Suppressor macrophage treated with lipopolysaccharide for 1 hour (primary cell): Measurements from ENCODE around the gene ZFPL1.

Source experiments
- DNase-seq, 3 donors: peaks; one replicate each; pipeline ENCODE4 v3.0.0-alpha.2; 2020 to 2022

The ZFPL1 gene

GRCh38 chr11:65083834-65084597 is at the start of gene ZFPL1, which contains the start of gene CDCA5:
ZFPL1 (plus strand) TSS chr11:65084222; CDS start chr11:65084699, 477 bp downstream.
CDCA5 (minus strand) TSS chr11:65084040; CDS start chr11:65083978, 62 bp downstream.
- DNase-seq: peak; percentile 97 to 99 (median 98)

GRCh38 chr11:65034423-65034822 is 49.6 kb upstream of the ZFPL1 start:
- DNase-seq: no peak

- DNase-seq: no peak
Measured at GRCh38 chr11:65035579-65035978, 48.4 kb upstream of the ZFPL1 start.

- no peak for DNase-seq
Measured at GRCh38 chr11:65036931-65037330, 47.1 kb upstream of the ZFPL1 start.

- no peak for DNase-seq
Measured at GRCh38 chr11:65040520-65040846, 43.5 kb upstream of the ZFPL1 start.

- peak; percentile 90 to 95 (median 92) for DNase-seq
Measured at GRCh38 chr11:65040847-65041622, 43.0 kb upstream of the ZFPL1 start, which contains the start of gene SAC3D1. SAC3D1 (plus strand) TSS chr11:65041210; CDS start chr11:65041293, 83 bp downstream.

GRCh38 chr11:65042891-65043290 is 41.1 kb upstream of the ZFPL1 start:
- DNase-seq: no peak

- peak; percentile 86 to 89 (median 89) for DNase-seq
Measured at GRCh38 chr11:65043881-65044501, 40.0 kb upstream of the ZFPL1 start.

- no peak for DNase-seq
Measured at GRCh38 chr11:65045061-65045460, 39.0 kb upstream of the ZFPL1 start.

- no peak for DNase-seq
Measured at GRCh38 chr11:65045728-65046127, 38.3 kb upstream of the ZFPL1 start.

- no peak for DNase-seq
Measured at GRCh38 chr11:65047581-65048422, 36.2 kb upstream of the ZFPL1 start.

- no peak for DNase-seq
Measured at GRCh38 chr11:65051398-65051858, 32.6 kb upstream of the ZFPL1 start.

GRCh38 chr11:65053827-65054508 is 30.1 kb upstream of the ZFPL1 start:
- DNase-seq: peak; percentile 35 to 56 (median 40)

- DNase-seq: no peak
Measured at GRCh38 chr11:65055538-65055937, 28.5 kb upstream of the ZFPL1 start.

- DNase-seq: no peak
Measured at GRCh38 chr11:65056999-65057398, 27.0 kb upstream of the ZFPL1 start.

GRCh38 chr11:65057526-65057925 is 26.5 kb upstream of the ZFPL1 start:
- no peak for DNase-seq

GRCh38 chr11:65058012-65058411 is 26.0 kb upstream of the ZFPL1 start:
- DNase-seq: no peak

- no peak for DNase-seq
Measured at GRCh38 chr11:65058419-65059054, 25.5 kb upstream of the ZFPL1 start, which contains the start of gene NAALADL1. NAALADL1 (minus strand) TSS chr11:65058553; CDS start chr11:65058521, 32 bp downstream.

- DNase-seq: no peak
Measured at GRCh38 chr11:65059523-65059922, 24.5 kb upstream of the ZFPL1 start.

GRCh38 chr11:65059959-65060824 is 23.8 kb upstream of the ZFPL1 start:
- no peak for DNase-seq
